GM21526 (cell line): ENCODE measurements around the gene MAGT1.
"Not testable (repeated sequence)": the region's sequence is repeated elsewhere in the genome, so short reads cannot be mapped to it uniquely, and the experiment has no call there.

ENCODE experiments used
- ATAC-seq: cut with Tn5 transposase; IDR thresholded peaks from one replicate; pipeline ENCODE4 v1.9.1; 2021; ENCODE audit warnings: moderate library complexity; ENCODE audit not compliant: unreplicated experiment, low FRiP score

MAGT1 gene

DNA sequence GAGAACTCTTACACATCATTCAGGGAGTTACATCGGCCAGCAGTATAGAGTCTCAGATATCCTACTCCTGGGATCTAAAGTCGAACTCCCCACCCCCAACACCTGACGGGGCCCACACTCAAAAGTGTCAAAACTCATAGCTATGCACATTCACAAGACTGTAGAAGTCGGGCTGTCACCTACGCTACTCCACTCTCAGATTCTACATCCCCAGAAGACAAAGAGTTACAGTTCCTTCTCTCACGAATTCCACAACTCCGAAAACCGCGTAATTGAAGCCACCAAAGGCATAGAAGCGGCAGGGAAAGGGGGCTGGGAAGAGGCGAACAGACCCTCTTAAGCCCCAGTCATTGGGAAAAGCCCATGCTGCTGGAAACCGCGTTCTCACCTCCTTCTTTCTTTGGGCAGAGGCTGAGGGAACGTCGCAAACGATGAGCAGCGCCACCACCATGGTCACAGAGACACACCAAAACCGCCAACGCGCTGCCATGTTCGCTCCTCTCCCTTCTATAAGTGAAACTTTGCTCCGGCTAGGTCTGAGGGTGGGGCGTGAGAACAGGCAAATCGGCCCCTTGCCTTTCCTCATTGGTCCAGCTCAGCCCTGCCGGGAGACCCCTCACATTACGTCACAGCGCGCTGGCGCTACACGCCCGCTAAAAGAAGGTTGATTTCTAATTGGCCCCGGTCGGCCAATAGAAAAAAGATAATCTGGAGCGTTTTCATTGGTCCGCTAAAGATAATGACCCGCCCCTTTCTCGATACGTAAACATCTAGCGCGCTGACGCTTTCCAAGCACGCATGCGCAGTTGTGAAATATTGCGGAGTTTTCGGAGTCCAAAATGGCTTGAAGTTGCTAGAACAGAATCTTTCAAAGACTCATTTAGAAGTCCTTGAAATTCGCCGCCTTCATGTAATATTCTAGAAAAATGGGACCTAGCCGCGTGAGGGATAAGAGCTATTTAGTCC lies at the start of gene MAGT1:
MAGT1 (minus strand) TSS at position 515 of the 966 bp plus-strand sequence; CDS start at position 490, 25 bp downstream.
- peak; percentile 87 for ATAC-seq

DNA sequence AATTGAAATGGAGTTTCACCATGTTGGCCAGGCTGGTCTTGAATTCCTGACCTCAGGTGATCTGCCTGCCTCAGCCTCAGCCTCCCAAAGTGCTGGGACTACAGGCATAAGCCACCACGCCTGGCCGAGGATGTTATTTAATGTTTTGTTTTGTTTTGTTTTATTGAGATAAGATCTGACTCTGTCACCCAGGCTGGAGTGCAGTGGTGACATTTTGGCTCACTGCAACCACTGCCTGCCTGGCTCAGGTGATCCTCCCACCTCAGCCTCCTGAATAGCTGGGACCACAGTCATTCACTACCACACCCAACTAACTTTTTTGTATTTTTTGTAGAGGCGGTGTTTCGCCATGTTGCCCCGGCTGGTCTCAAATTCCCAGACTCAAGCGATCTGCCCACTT lies 49.8 kb upstream of the MAGT1 start:
- not testable (repeated sequence) for ATAC-seq

DNA sequence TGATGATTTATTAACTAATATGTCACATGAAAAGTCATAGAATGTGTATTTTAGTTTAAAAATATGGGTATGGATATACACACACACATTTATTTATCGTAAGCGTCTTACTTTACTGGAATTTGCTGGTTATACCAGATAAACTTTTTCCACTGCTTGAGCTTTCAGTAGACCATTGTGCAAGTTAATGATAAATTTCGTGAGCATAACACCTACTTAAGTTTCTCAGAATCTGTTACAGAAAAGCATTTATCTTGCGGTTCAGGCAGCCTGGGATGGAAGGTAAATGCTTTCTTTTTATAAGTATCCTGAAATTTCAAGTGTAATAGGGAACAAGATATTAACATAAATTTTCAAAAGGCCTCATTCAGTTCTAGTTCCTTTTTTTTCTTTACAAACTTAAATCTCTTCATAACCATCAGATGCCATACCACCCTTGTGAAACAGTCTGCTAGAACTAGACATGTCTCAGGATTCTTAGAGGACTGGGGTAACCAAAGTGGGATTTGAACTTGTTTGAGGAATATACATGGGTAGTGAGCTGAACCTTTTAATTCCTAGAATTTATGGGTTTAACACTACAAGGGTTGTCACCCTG lies 42.9 kb upstream of the MAGT1 start:
- no peak for ATAC-seq

DNA sequence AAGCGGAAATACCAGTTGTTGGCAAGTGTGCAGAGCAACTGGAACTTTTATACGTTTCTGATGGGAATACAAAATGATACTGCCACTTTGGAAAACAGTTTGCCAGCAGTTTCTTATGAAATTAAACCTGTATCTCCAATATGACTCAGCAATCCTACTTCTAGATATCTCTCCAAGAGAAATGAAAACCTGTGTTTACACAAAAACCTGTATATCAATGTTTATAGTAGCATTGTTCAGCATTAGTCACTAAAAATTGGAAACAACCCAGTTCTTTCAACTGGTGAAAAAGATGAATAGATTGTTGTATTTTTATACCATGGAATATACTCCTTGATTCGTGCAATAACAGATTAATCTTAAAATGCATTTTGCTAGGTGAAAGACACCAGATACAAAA lies 42.1 kb upstream of the MAGT1 start:
- no peak for ATAC-seq

DNA sequence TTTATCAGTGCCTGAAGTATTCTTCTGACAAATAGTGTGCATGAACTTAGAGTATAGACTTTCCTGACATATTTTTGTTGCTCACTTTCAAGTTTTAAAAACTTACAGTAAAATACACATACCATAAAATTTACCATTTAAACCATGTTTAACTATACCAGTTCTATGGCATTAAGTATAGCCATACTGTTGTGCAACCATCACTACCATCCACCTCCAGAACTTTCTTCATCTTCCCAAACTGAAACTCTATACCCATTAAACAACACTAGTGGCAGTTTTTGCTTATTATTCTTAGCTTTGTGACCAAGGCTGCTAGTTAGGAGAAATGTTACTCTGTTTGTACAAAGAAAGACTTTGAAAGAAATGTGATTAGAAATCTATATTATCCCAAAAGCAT lies 41.1 kb upstream of the MAGT1 start:
- no peak for ATAC-seq

DNA sequence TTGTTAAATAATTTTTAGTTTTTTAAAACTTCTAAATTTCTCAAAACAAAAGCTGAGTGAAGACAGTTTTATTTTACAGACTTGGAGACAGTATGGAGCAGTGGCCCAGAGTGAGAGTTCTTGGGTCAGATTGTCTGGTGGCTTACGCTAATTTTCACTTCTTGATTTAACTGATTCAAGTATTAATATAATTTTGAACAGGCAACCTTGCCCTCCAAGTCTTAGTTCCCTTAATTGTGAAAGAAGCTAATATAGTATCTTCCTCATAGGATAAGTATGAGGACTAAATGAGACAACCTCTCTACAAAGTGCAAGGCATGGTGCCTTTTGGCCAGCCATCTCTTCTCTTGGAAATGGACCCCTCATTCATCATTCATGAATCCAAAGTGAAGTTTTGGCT lies 40.7 kb upstream of the MAGT1 start:
- no peak for ATAC-seq

DNA sequence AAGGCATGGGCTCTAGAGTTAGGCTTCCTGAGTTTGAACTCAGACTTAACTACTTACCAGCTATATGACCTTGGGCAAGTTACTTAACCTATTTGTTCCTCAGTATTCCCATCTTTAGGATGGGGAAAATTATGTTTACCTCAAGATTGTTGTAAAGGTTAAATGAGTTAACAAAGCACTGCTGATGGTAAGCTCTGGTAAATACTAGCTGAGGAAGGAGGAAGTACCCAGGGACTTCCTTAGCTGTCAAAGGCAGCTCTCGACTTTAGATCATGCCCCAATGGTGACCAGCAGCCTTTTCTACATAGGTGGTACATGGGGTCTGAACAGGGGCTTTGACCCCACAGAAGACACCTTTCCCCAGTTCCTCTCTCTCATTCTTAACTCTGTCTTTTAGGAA lies 35.3 kb upstream of the MAGT1 start:
- no peak for ATAC-seq

DNA sequence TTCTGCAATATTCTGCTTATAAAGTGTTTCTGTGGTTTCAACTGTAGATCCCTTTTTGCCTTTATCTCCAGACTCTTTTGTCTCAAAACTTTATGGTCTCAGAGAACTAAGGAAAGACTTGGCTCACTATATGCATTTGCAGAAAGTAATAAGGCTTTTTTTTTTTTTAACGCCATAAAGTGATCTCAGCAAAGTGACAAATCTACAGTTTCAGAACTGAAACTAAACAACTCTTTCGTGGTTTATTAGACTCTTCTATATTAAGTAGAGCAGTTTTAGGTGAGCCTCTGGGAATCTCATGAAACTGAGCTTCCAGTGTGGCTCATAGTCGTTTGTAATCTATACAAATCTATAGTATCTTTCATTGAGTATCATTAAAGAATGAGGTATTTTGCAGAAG lies 30.5 kb upstream of the MAGT1 start:
- ATAC-seq, result no peak

DNA sequence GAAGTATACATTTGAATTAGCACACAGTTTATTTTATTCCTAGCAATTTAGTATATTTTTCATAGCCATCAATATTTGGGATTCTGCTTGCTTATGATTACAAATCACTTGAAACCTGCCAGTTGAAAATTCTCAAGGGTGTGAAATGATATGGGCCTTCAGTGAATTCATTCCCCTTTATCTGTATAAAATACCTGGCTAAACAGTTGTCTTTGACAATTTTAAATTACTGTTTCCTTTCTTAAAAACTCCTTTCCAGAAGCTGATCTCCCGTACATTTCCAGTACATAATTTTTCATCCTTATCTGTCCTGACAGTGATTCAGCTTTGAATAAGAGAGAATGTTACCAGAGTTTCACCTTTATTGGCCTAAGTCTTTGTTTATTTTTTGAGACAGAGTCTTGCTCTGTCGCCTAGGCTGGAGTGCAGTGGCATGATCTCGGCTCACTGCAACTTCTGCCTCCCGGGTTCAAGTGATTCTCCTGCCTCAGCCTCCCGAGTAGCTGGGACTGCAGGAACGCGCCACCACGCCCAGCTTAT lies 29.2 kb upstream of the MAGT1 start:
- no peak for ATAC-seq

DNA sequence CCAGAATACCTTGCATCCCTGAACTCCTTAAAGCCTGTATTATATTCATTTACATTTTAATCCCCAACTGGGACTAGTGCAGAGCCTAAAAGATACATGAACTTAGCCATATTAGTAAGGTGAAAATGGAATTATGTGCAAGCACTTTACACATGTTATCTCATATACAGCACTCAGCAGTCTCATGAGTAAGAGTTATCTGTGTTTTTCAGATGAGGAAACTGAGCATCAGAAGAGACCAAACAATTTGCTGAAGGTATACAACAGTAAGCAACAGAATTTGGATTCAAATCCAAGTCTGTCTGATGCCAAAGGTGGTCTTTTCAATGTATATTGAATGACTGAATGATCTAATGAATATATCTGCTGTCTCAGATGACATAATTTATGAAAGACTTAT lies 27.6 kb upstream of the MAGT1 start:
- no peak for ATAC-seq

DNA sequence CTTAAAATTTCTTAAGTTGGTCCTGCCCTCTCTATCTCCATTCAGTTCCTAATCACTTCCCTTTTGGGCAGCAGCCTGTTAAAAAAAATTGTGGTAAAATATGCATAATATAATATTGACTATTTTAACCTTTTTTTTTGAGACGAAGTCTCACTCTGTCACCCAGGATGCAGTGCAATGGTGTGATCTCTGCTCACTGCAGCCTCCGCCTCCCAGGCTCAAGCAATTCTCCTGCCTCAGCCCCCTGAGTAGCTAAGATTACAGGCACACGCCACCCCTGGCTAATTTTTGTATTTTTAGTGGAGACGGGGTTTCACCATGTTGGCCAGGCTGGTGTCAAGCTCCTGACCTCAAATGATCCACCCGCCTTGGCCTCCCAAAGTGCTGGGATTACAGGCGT lies 24.1 kb upstream of the MAGT1 start:
- not testable (repeated sequence) for ATAC-seq

DNA sequence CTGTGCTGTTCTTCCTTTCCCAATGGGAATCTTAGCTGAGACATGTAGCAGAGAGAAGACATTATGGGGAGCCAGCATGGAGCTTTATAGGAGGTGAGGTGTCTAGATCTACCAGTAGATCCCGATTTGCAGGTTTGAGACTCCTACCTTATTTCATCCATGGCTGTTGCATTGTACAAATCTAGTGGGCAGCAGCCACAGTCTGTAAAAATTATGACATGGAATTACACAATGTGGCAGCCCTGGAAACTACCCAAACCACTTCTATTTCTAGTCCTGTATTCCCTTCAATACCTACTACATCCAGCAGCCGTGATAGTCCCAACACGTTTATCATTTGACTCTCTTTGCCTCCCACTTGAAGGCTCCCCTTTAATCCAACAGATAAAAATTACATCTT lies 23.3 kb upstream of the MAGT1 start:
- no peak for ATAC-seq

DNA sequence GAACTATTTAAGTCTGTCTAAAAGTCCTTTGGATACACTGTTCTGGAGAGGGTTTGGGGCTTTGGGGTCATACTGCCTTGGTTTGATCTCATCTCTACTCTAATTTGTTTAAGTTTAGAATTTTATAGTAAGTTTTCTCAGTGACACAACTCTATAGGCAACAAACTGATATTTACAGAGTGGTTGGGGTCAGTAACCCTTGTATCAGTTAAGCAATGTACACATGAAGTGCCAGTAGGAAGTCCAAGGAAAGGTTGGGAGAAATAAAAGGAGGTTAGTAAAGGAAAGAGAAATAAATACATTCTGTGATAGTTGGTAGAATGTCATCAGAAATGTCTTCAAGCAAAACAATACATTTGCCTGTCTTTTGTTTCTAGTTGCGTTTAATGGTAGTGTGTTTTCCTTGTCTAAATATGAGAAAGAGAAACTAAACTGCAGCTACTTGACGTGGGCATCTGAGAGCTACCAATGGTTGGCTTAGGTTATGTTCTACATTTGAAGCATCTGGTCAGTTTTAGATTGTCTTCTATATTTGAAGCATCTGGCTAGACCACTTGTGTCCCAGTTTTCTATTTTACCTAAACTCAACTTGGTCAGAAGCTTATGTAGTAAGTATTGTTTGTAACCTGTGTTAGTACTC lies 22.2 kb upstream of the MAGT1 start:
- ATAC-seq, result peak; percentile 53

DNA sequence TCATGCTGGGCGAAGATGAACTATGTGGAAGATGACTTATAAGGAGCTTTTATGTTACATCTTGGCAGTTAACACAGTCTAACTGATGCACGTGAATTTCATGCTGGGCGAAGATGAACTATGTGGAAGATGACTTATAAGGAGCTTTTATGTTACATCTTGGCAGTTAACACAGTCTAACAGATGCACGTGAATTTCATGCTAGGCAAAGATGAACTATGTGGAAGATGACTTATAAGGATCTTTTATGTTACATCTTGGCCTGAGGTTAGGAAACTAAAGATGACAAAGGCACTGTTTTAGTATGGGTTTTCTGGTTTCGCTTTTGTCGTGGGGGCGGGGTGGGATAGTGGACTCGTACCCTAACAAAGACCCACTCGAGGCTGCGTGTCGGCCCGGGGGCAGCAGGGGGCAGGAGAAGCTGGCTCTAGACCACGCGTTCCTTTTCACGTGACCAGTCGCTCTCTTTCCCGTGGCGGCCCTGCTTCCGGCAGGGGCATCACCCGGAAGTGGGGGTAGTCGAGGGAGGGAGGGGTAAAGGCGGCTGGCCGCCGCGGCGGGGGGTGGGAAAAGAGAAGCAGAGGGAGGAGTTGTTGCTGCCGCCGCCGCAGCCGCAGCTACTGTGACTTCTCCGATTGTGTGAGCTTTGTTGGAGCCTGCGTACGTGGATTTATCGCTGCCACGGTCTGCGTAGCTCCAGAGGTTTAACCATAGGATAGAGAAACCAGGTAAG lies 15.0 kb upstream of the MAGT1 start, which contains the start of gene ATP7A:
ATP7A (plus strand) TSS at position 586 of the 733 bp plus-strand sequence. CDS start 60,949 bp downstream, outside the sequence.
- peak; percentile 85 for ATAC-seq

DNA sequence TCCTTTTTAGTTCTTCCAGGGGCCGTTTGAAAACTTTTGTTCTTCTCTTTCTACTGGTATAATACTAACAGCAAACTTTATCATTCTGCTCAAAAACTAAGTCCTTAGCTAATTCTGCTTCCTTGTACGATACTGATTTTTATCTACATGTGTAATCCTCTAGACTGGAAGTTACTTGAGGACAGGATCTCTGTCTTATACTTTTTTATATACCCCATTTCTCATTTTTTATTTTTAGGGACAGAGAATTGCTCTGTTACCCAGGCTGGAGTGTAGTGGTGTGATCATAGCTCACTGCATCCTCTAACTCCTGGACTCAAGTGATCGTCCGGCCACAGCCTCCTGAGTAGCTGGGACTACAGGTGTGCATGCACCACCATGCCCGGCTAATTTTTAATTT lies 6.3 kb upstream of the MAGT1 start:
- ATAC-seq, result no peak

DNA sequence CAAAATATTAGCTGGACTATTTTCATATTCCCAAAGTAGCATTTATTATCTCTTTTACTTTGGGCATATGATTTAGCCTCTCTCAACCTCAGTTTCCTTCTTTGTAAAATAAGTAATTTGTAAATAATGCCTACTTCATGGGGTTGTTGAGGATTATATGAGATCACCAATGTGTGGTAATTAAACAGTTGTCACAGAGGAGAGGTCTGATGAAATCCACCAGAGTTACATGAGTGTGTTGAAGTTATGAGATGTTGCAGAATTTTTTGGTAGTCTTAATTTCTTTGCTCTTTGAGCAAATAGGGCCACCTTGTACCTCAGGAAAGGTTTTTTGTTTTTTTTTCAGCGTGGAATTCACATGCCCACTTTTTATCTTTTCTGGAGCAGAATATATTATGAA lies 5.5 kb upstream of the MAGT1 start:
- ATAC-seq, result no peak

DNA sequence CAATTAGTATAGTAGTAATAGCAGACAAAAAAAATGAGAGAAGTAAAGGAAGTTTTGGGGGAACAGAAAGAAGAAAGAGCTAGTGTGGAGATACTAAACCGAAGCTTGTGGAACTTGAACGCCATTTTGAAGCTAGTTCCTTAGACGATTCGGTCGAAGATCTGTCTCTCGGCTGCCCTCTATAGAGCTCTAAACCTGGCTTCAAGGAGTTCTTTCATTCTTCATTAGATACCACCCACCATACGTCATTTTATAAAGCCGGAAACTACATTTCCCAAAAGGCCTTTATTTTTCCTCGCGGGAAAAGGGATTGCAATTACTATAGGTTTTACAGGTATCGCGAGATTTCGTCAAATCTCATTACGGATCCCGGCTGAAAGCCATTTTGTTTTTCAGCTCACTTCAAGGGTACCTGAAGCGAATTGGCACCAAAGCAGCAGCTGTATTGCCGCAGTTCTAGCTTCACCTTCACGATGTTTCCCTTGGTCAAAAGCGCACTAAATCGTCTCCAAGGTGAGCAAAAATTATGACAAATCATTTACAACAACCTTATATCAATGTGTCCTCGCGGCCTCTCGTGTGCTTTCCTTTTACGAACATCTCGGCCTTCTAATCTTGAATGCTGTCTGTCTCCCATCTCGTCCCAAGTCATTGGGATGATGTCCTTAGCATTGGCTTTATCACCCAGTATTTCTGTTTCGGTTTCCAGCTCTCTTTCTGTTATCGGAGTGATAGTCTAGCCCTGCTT lies 4.0 kb upstream of the MAGT1 start, which contains the start of gene COX7B:
COX7B (plus strand) TSS at position 388 of the 748 bp plus-strand sequence; CDS start at position 474, 86 bp downstream.
- peak; percentile 54 for ATAC-seq

DNA sequence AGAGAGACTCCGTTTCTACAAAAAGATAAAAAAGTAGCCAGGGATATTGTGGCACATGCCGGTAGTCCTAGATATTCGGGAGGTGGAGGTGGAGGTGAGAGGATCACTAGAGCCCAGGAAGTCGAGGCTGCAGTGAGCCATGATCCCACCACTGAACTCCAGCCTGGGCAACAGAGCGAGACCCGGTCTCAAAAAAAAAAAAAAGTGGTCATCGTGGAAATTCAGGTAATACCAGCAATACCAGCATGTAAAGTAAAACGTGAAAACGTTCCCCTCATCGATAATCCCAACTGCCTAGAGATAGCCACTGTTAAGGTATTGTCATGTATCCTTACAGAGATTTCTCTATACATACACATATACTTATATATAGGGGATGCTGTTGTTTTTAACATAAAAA lies 1.5 kb downstream of the MAGT1 start:
- no peak for ATAC-seq

DNA sequence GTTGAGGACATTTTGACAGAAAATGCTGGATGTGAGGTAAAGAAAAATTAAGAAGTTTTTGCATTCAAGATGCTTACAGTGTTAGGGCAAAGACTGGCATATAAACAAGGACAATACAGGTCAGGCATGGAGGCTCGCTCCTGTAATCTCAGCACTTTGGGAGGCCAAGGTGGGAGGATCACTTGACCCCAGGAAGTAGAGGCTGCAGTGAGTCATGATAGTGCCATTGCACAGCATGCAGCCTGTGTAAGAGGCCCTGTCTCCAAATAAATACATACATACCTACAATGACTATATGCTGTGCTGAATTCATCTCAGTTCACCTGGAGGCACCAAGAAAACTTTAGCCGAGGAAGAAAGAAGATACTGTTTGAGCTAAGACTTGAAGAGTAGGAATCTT lies 2.3 kb downstream of the MAGT1 start:
- no peak for ATAC-seq
